ENCODE results near the gene MLH3.
A peak's percentile ranks its signal among the peaks of the same experiment; 100 is the strongest.

MLH3 gene

DNA sequence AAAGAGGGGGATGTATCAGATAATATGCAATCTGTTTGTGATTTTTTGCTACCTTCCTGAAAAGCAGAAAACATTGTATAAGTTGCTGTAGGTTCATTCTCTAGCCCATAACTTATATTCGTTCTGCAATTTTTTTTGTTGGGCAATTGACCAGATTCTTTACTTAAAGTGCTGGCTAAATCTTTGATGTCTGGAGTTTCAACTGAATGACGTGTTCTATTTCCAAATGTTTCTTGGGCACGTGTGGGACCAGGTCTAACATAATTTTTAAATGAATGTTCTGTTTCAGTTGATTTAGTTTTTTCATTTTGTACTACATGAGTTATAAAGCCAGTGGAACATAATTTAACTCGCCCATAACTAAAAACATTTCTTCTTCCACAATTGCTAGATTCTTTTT is 3.8 kb downstream of the MLH3 start:
- Histone ChIP-seq H3K27ac (ENCODE audit: insufficient read depth in 1 of 2, low read depth in 1 of 2, low read length in 2 of 2, poor library complexity in 1 of 2, severe bottlenecking in 2 of 2) (no peak overlapping the region), H3K4me1 (ENCODE audit: control extremely low read depth in 1 of 4, control insufficient read depth in 4 of 4, insufficient read depth in 4 of 4, low read length in 3 of 4) (peaks cover 6 to 39% (median 17%) of the 10 kb centered on the region in 4 experiments), H3K36me3 (ENCODE audit: control insufficient read depth in 4 of 4, insufficient read depth in 4 of 4, low read length in 3 of 4) (peaks cover 0 to 10% (median 2%) of the 10 kb centered on the region in 4 experiments), H3K27me3 (replicated peaks in 2 of 5; ENCODE audit: control insufficient read depth in 4 of 5, insufficient read depth in 5 of 5, low read length in 4 of 5) (no peaks in the 10 kb centered on the region), H3K4me3 (ENCODE audit: control insufficient read depth in 1 of 7, extremely low read depth in 1 of 7, insufficient read depth in 4 of 7, low read depth in 2 of 7, low read length in 6 of 7) (no peak overlapping the region), H3K9me3 (ENCODE audit: control extremely low read depth in 1 of 5, control insufficient read depth in 4 of 5, insufficient read depth in 2 of 5, low read depth in 1 of 5, low read length in 4 of 5) (no peaks in the 10 kb centered on the region)
- POLR2A ChIA-PET: no interaction called here
- CTCF ChIA-PET: no interaction called here
- WGBS (ENCODE audit: insufficient coverage): 75% methylated on average over 1 of the region's 4 CpGs
- no peak for DNase-seq

DNA sequence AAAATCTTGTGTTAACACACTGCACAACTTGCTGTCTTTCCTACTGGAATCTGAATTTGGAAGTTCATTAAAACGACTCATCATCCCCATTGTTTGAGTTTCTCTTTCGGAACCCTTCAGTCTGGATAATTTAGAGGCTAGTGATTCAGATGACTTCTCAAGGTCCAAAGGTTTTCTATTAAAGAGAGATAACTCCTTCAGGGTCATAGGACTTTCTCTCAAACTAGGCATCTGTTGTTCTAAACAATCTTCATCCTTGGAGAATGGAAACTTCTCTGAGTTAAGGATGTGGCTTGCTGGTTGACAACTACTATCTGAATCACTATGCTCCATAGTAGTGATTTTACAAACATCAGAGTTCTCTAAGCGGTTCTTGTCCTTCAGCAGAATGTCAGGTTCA is 4.4 kb downstream of the MLH3 start:
- Histone ChIP-seq H3K4me3 (ENCODE audit: control insufficient read depth in 1 of 7, extremely low read depth in 1 of 7, insufficient read depth in 4 of 7, low read depth in 2 of 7, low read length in 6 of 7) (no peak overlapping the region), H3K27me3 (replicated peaks in 2 of 5; ENCODE audit: control insufficient read depth in 4 of 5, insufficient read depth in 5 of 5, low read length in 4 of 5) (no peaks in the 10 kb centered on the region), H3K9me3 (ENCODE audit: control extremely low read depth in 1 of 5, control insufficient read depth in 4 of 5, insufficient read depth in 2 of 5, low read depth in 1 of 5, low read length in 4 of 5) (no peaks in the 10 kb centered on the region), H3K27ac (ENCODE audit: insufficient read depth in 1 of 2, low read depth in 1 of 2, low read length in 2 of 2, poor library complexity in 1 of 2, severe bottlenecking in 2 of 2) (no peak overlapping the region), H3K36me3 (ENCODE audit: control insufficient read depth in 4 of 4, insufficient read depth in 4 of 4, low read length in 3 of 4) (peaks cover 0 to 10% (median 6%) of the 10 kb centered on the region in 4 experiments), H3K4me1 (ENCODE audit: control extremely low read depth in 1 of 4, control insufficient read depth in 4 of 4, insufficient read depth in 4 of 4, low read length in 3 of 4) (peaks cover 6 to 39% (median 17%) of the 10 kb centered on the region in 4 experiments)
- 100% methylated on average over 2 of the region's 3 CpGs for WGBS (ENCODE audit: insufficient coverage)
- DNase-seq: no peak
- CTCF ChIA-PET: interaction anchor here (1.0 kb wide), 1 partner anchor 16 kb away, joined by 3 read pairs; no protein-coding TSS in a partner anchor
- POLR2A ChIA-PET: no interaction called here

DNA sequence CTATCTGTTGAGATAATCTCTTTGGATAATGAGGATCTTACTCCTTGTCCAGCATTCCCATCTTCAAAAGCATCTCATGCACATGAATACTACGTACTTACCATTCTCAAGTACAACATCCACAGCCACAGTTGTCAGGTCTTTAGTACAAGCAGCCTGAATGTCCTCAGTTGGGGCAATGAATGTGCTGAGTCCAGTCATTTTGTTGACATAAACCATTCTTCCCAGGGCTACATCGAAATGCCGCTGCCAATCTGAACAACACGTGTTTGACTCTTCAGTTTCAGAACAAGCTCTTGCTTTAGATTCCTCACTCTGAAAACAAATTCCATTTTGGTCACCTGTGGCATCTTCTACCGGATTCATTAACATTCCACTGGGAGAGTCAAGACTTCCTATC is 5.0 kb downstream of the MLH3 start:
- Histone ChIP-seq H3K9me3 (ENCODE audit: control extremely low read depth in 1 of 5, control insufficient read depth in 4 of 5, insufficient read depth in 2 of 5, low read depth in 1 of 5, low read length in 4 of 5) (no peaks in the 10 kb centered on the region), H3K27me3 (replicated peaks in 2 of 5; ENCODE audit: control insufficient read depth in 4 of 5, insufficient read depth in 5 of 5, low read length in 4 of 5) (no peaks in the 10 kb centered on the region), H3K27ac (ENCODE audit: insufficient read depth in 1 of 2, low read depth in 1 of 2, low read length in 2 of 2, poor library complexity in 1 of 2, severe bottlenecking in 2 of 2) (no peak overlapping the region), H3K4me1 (ENCODE audit: control extremely low read depth in 1 of 4, control insufficient read depth in 4 of 4, insufficient read depth in 4 of 4, low read length in 3 of 4) (peaks cover 6 to 36% (median 16%) of the 10 kb centered on the region in 4 experiments), H3K4me3 (ENCODE audit: control insufficient read depth in 1 of 7, extremely low read depth in 1 of 7, insufficient read depth in 4 of 7, low read depth in 2 of 7, low read length in 6 of 7) (no peak overlapping the region), H3K36me3 (ENCODE audit: control insufficient read depth in 4 of 4, insufficient read depth in 4 of 4, low read length in 3 of 4) (peaks cover 4 to 14% (median 12%) of the 10 kb centered on the region in 4 experiments)
- DNase-seq: no peak
- CTCF ChIA-PET: interaction anchor here (1.0 to 1.7 kb wide), 2 partner anchors 16 to 43 kb away, joined by 3 to 4 read pairs; partner anchors contain the start of gene EIF2B2
- 90% methylated on average over 4 of the region's 5 CpGs for WGBS (ENCODE audit: insufficient coverage)
- POLR2A ChIA-PET: no interaction called here

DNA sequence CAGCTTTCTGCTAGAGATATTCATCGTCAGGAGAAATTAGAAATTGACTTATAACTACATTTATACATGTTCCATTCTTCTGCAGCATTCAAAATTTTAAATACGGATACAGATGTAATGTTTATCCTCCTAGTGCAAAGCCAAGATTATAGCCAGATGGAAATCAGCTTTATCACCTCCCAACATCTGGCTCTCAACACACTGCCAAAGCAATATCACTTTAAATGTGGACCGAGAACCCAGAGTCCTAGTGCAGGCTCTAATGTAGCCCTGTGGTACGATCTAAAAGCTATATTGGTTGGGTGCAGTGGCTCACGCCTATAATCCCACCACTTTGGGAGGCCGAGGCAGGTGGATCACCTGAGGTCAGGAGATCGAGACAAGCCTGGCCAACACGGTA is 6.5 kb downstream of the MLH3 start:
- peak overlapping the region in 2 of 7 experiments; percentile 13 to 35 for H3K4me3 ChIP-seq (ENCODE audit: control insufficient read depth in 1 of 7, extremely low read depth in 1 of 7, insufficient read depth in 4 of 7, low read depth in 2 of 7, low read length in 6 of 7)
- 45% methylated on average over 5 of the region's 8 CpGs for WGBS (ENCODE audit: insufficient coverage)
- peak overlapping the region; percentile 56 to 70 for H3K27ac ChIP-seq (ENCODE audit: insufficient read depth in 1 of 2, low read depth in 1 of 2, low read length in 2 of 2, poor library complexity in 1 of 2, severe bottlenecking in 2 of 2)
- H3K36me3 ChIP-seq (ENCODE audit: control insufficient read depth in 4 of 4, insufficient read depth in 4 of 4, low read length in 3 of 4): peaks cover 8 to 20% (median 12%) of the 10 kb centered on the region in 4 experiments
- no peaks in the 10 kb centered on the region for H3K9me3 ChIP-seq (ENCODE audit: control extremely low read depth in 1 of 5, control insufficient read depth in 4 of 5, insufficient read depth in 2 of 5, low read depth in 1 of 5, low read length in 4 of 5)
- H3K27me3 ChIP-seq (replicated peaks in 2 of 5; ENCODE audit: control insufficient read depth in 4 of 5, insufficient read depth in 5 of 5, low read length in 4 of 5): no peaks in the 10 kb centered on the region
- H3K4me1 ChIP-seq (ENCODE audit: control extremely low read depth in 1 of 4, control insufficient read depth in 4 of 4, insufficient read depth in 4 of 4, low read length in 3 of 4): peaks cover 0 to 25% (median 8%) of the 10 kb centered on the region in 4 experiments
- ChIA-PET CTCF (interaction anchor here (1.0 to 1.7 kb wide), 6 partner anchors 18 to 46 kb away, joined by 3 to 9 read pairs (median 4); partner anchors contain the start of gene EIF2B2), POLR2A (interaction anchor here (1.5 kb wide), 1 partner anchor 82 kb away, joined by 3 read pairs; the partner anchor contains the start of gene NEK9)
- peak; percentile 68 to 94 (median 88) for DNase-seq

- Histone ChIP-seq H3K27me3 (replicated peaks in 2 of 5; ENCODE audit: control insufficient read depth in 4 of 5, insufficient read depth in 5 of 5, low read length in 4 of 5) (no peaks in the 10 kb centered on the region), H3K27ac (ENCODE audit: insufficient read depth in 1 of 2, low read depth in 1 of 2, low read length in 2 of 2, poor library complexity in 1 of 2, severe bottlenecking in 2 of 2) (peak overlapping the region; percentile 56 to 70), H3K4me1 (ENCODE audit: control extremely low read depth in 1 of 4, control insufficient read depth in 4 of 4, insufficient read depth in 4 of 4, low read length in 3 of 4) (peaks cover 0 to 25% (median 8%) of the 10 kb centered on the region in 4 experiments), H3K4me3 (ENCODE audit: control insufficient read depth in 1 of 7, extremely low read depth in 1 of 7, insufficient read depth in 4 of 7, low read depth in 2 of 7, low read length in 6 of 7) (peak overlapping the region in 1 of 7 experiments; percentile 35), H3K9me3 (ENCODE audit: control extremely low read depth in 1 of 5, control insufficient read depth in 4 of 5, insufficient read depth in 2 of 5, low read depth in 1 of 5, low read length in 4 of 5) (no peaks in the 10 kb centered on the region), H3K36me3 (ENCODE audit: control insufficient read depth in 4 of 4, insufficient read depth in 4 of 4, low read length in 3 of 4) (peaks cover 8 to 20% (median 12%) of the 10 kb centered on the region in 4 experiments)
- WGBS (ENCODE audit: insufficient coverage): no CpG with 5 or more reads among the region's 2 CpGs
- ChIA-PET POLR2A (interaction anchor here (1.5 kb wide), 1 partner anchor 83 kb away, joined by 3 read pairs; the partner anchor contains the start of gene NEK9), CTCF (interaction anchor here (1.1 to 1.3 kb wide), 4 partner anchors 19 to 47 kb away, joined by 3 to 9 read pairs (median 4); no protein-coding TSS in a partner anchor)
- DNase-seq: peak; percentile 42 to 80 (median 67)
Observed at GRCh38 chr14:75044322-75044721, 6.9 kb downstream of the MLH3 start.

GRCh38 chr14:75042035-75042434 is 9.2 kb downstream of the MLH3 start:
- no peak overlapping the region for H3K27ac ChIP-seq (ENCODE audit: insufficient read depth in 1 of 2, low read depth in 1 of 2, low read length in 2 of 2, poor library complexity in 1 of 2, severe bottlenecking in 2 of 2)
- WGBS (ENCODE audit: insufficient coverage): 94% methylated on average over 3 of the region's 6 CpGs

GRCh38 chr14:75041613-75042012 is 9.7 kb downstream of the MLH3 start:
- DNase-seq: no peak
- Histone ChIP-seq H3K4me1 (ENCODE audit: control extremely low read depth in 1 of 4, control insufficient read depth in 4 of 4, insufficient read depth in 4 of 4, low read length in 3 of 4) (peaks cover 0 to 25% (median 8%) of the 10 kb centered on the region in 4 experiments), H3K9me3 (ENCODE audit: control extremely low read depth in 1 of 5, control insufficient read depth in 4 of 5, insufficient read depth in 2 of 5, low read depth in 1 of 5, low read length in 4 of 5) (no peaks in the 10 kb centered on the region), H3K27me3 (replicated peaks in 2 of 5; ENCODE audit: control insufficient read depth in 4 of 5, insufficient read depth in 5 of 5, low read length in 4 of 5) (no peaks in the 10 kb centered on the region), H3K36me3 (ENCODE audit: control insufficient read depth in 4 of 4, insufficient read depth in 4 of 4, low read length in 3 of 4) (peaks cover 9 to 32% (median 13%) of the 10 kb centered on the region in 4 experiments), H3K27ac (ENCODE audit: insufficient read depth in 1 of 2, low read depth in 1 of 2, low read length in 2 of 2, poor library complexity in 1 of 2, severe bottlenecking in 2 of 2) (no peak overlapping the region), H3K4me3 (ENCODE audit: control insufficient read depth in 1 of 7, extremely low read depth in 1 of 7, insufficient read depth in 4 of 7, low read depth in 2 of 7, low read length in 6 of 7) (no peak overlapping the region)
- 88% methylated on average over 4 of the region's 4 CpGs for WGBS (ENCODE audit: insufficient coverage)
- ChIA-PET CTCF (interaction anchor here (0.8 to 2.4 kb wide), 5 partner anchors 15 to 47 kb away, joined by 3 to 8 read pairs (median 3); no protein-coding TSS in a partner anchor), POLR2A (no interaction called here)

More at GRCh38 chr14:75042035-75042434, 9.2 kb downstream of the MLH3 start:
- H3K36me3 ChIP-seq (ENCODE audit: control insufficient read depth in 4 of 4, insufficient read depth in 4 of 4, low read length in 3 of 4): peaks cover 8 to 30% (median 12%) of the 10 kb centered on the region in 4 experiments
- no peak overlapping the region for H3K4me3 ChIP-seq (ENCODE audit: control insufficient read depth in 1 of 7, extremely low read depth in 1 of 7, insufficient read depth in 4 of 7, low read depth in 2 of 7, low read length in 6 of 7)
- POLR2A ChIA-PET: no interaction called here
- CTCF ChIA-PET: interaction anchor here (0.8 to 2.4 kb wide), 5 partner anchors 15 to 46 kb away, joined by 3 to 8 read pairs (median 3); no protein-coding TSS in a partner anchor
- no peak for DNase-seq
- no peaks in the 10 kb centered on the region for H3K27me3 ChIP-seq (replicated peaks in 2 of 5; ENCODE audit: control insufficient read depth in 4 of 5, insufficient read depth in 5 of 5, low read length in 4 of 5)
- peaks cover 0 to 25% (median 8%) of the 10 kb centered on the region in 4 experiments for H3K4me1 ChIP-seq (ENCODE audit: control extremely low read depth in 1 of 4, control insufficient read depth in 4 of 4, insufficient read depth in 4 of 4, low read length in 3 of 4)
- H3K9me3 ChIP-seq (ENCODE audit: control extremely low read depth in 1 of 5, control insufficient read depth in 4 of 5, insufficient read depth in 2 of 5, low read depth in 1 of 5, low read length in 4 of 5): no peaks in the 10 kb centered on the region

Measured in common myeloid progenitor, CD34-positive (primary cell).